H1 (cell line): ENCODE results near the gene AFF4. TPM values are rescaled to one million over a fixed set of nuclear protein-coding genes. Genes with fewer than 3 reads are reported as not detected.

Experiments used
- CTCF ChIA-PET: fragments of 300-600 bp; sonication (Branson Sonifier 250); formaldehyde crosslinking; loops from one replicate; lab custom pipeline; 2021; ENCODE audit not compliant: partially characterized antibody; lab: Charles Lee
- POLR2A ChIA-PET: fragments of 300-600 bp; sonication (Branson Sonifier 250); formaldehyde crosslinking; loops from one replicate; lab custom pipeline; 2021; ENCODE audit warnings: inconsistent platforms; ENCODE audit not compliant: partially characterized antibody; lab: Charles Lee
- DNase-seq, 2 experiments: peaks; one replicate each; pipeline versions ENCODE4 v3.0.0 to v3.0.0-alpha.2; 2010 to 2022; ENCODE audit warnings: low spot score in 2 of 2, low read depth in 1 of 2, mixed read lengths in 1 of 2
- FAIRE-seq: peaks from 2 replicates; lab custom pipeline; 2011; peaks lifted over from hg19 to GRCh38; lab: Jason Lieb, UNC
- H2AFZ ChIP-seq: 2 replicates; pipeline ENCODE4 v1.8.1; 2012; ENCODE audit warnings: low read length, inconsistent platforms
- H2AK5ac ChIP-seq: 2 replicates; pipeline ENCODE4 v1.6.1; 2013; ENCODE audit warnings: low read depth, low read length
- H2BK120ac ChIP-seq: replicated peaks from 2 replicates; pipeline ENCODE3; 2013; ENCODE audit warnings: low read depth, low read length, inconsistent platforms
- H2BK12ac ChIP-seq: 2 replicates; pipeline ENCODE4 v1.6.1; 2013; ENCODE audit warnings: low read depth, low read length
- H2BK15ac ChIP-seq: 2 replicates; pipeline ENCODE4 v1.6.1; 2013; ENCODE audit warnings: low read length
- H2BK20ac ChIP-seq: 2 replicates; pipeline ENCODE4 v1.6.1; 2013; ENCODE audit warnings: low read length
- H2BK5ac ChIP-seq: 2 replicates; pipeline ENCODE4 v1.6.1; 2013; ENCODE audit warnings: low read depth, low read length
- H3K14ac ChIP-seq: 2 replicates; pipeline ENCODE4 v1.6.1; 2013; ENCODE audit warnings: inconsistent platforms; ENCODE audit not compliant: insufficient read length
- H3K18ac ChIP-seq: 2 replicates; pipeline ENCODE4 v1.6.1; 2013; ENCODE audit warnings: low read length; ENCODE audit errors: extremely low read depth
- H3K23ac ChIP-seq: 2 replicates; pipeline ENCODE4 v1.6.1; 2013; ENCODE audit warnings: inconsistent platforms; ENCODE audit not compliant: insufficient read length
- H3K23me2 ChIP-seq: 2 replicates; pipeline ENCODE4 v1.6.1; 2013; ENCODE audit warnings: low read depth, low read length
- H3K27ac ChIP-seq: 2 replicates; pipeline ENCODE4 v1.6.1; 2011; ENCODE audit warnings: low read depth, low read length, inconsistent platforms
- H3K27me3 ChIP-seq, 4 experiments: replicated peaks in 1 of 4; 1 replicate in 1 of 4; 2 replicates in 3 of 4; pipeline versions ENCODE4 v1.6.1 to v1.8.1; 2011 to 2013; ENCODE audit warnings: low read length in 3 of 4, mild to moderate bottlenecking in 3 of 4, inconsistent platforms in 2 of 4, mixed read lengths in 2 of 4, moderate library complexity in 1 of 4; ENCODE audit not compliant: control insufficient read depth in 3 of 4, insufficient read depth in 3 of 4; ENCODE audit errors: extremely low read depth in 1 of 4
- H3K36me3 ChIP-seq, 4 experiments: 2 replicates each; pipeline versions ENCODE4 v1.6.1 to v1.8.1; 2011 to 2013; ENCODE audit warnings: mild to moderate bottlenecking in 4 of 4, low read length in 3 of 4, moderate library complexity in 2 of 4, control low read depth in 1 of 4, inconsistent platforms in 1 of 4; ENCODE audit not compliant: insufficient read depth in 4 of 4, control insufficient read depth in 2 of 4
- H3K4ac ChIP-seq: replicated peaks from 2 replicates; pipeline ENCODE3; 2013; ENCODE audit warnings: low read length, low read depth, mixed read lengths, inconsistent platforms; ENCODE audit not compliant: insufficient read length
- H3K4me1 ChIP-seq, 4 experiments: replicated peaks in 1 of 4; 1 replicate in 1 of 4; 2 replicates in 3 of 4; pipeline versions ENCODE4 v1.6.1 to v1.8.1; 2011 to 2013; ENCODE audit warnings: low read length in 3 of 4, inconsistent platforms in 2 of 4, mixed read lengths in 1 of 4; ENCODE audit not compliant: insufficient read depth in 4 of 4, control insufficient read depth in 3 of 4
- H3K4me2 ChIP-seq, 2 experiments: 2 replicates each; pipeline versions ENCODE4 v1.6.1 to v1.8.1; 2011 to 2013; ENCODE audit warnings: low read depth in 2 of 2, low read length in 2 of 2, control low read depth in 1 of 2, inconsistent platforms in 1 of 2, mild to moderate bottlenecking in 1 of 2; ENCODE audit not compliant: insufficient read depth in 1 of 2
- H3K4me3 ChIP-seq, 4 experiments: fragments of 200-600, 300-600 bp in 1 of 4; sonication (generic), shearing (Covaris generic), sonication (Bioruptor Twin) in 1 of 4; 2 replicates each; pipeline versions ENCODE4 v1.5.1 to v1.8.1; 2011 to 2016; ENCODE audit warnings: low read length in 4 of 4, low read depth in 3 of 4, control low read depth in 2 of 4, inconsistent platforms in 2 of 4, mild to moderate bottlenecking in 2 of 4, mixed read lengths in 1 of 4, moderate library complexity in 1 of 4; ENCODE audit not compliant: insufficient read depth in 2 of 4; ENCODE audit errors: extremely low read depth in 1 of 4
- H3K56ac ChIP-seq: replicated peaks from 2 replicates; pipeline ENCODE3; 2013; ENCODE audit warnings: low read depth, mild to moderate bottlenecking, mixed read lengths, low read length, inconsistent platforms; ENCODE audit not compliant: insufficient read length
- H3K79me1 ChIP-seq: 2 replicates; pipeline ENCODE4 v1.6.1; 2013; ENCODE audit warnings: low read depth, low read length, control low read depth
- H3K79me2 ChIP-seq, 2 experiments: 2 replicates each; pipeline versions ENCODE4 v1.6.1 to v1.8.1; 2012 to 2013; ENCODE audit warnings: low read length in 2 of 2, mild to moderate bottlenecking in 2 of 2, inconsistent platforms in 1 of 2; ENCODE audit not compliant: insufficient read depth in 2 of 2, control insufficient read depth in 1 of 2
- H3K9ac ChIP-seq, 4 experiments: replicated peaks in 1 of 4; 1 replicate in 1 of 4; 2 replicates in 3 of 4; pipeline versions ENCODE4 v1.6.1 to v1.8.1; 2011 to 2013; ENCODE audit warnings: low read depth in 3 of 4, low read length in 3 of 4, control low read depth in 2 of 4, mild to moderate bottlenecking in 2 of 4, moderate library complexity in 2 of 4, inconsistent platforms in 1 of 4; ENCODE audit errors: extremely low read depth in 1 of 4
- H3K9me3 ChIP-seq, 2 experiments: 2 replicates each; pipeline versions ENCODE4 v1.6.1 to v1.8.1; 2012 to 2013; ENCODE audit warnings: mild to moderate bottlenecking in 2 of 2, moderate library complexity in 2 of 2, control low read depth in 1 of 2, inconsistent platforms in 1 of 2, low read depth in 1 of 2, low read length in 1 of 2, mixed read lengths in 1 of 2; ENCODE audit not compliant: insufficient read depth in 2 of 2
- H4K20me1 ChIP-seq, 2 experiments: replicated peaks in 1 of 2; 2 replicates each; pipeline versions ENCODE3 to v1.8.1; 2011 to 2013; ENCODE audit warnings: inconsistent platforms in 2 of 2, low read length in 2 of 2, mild to moderate bottlenecking in 1 of 2; ENCODE audit not compliant: insufficient read depth in 2 of 2, control insufficient read depth in 1 of 2
- H4K5ac ChIP-seq: 2 replicates; pipeline ENCODE4 v1.6.1; 2013; ENCODE audit warnings: low read length, low read depth, mixed read lengths, inconsistent platforms; ENCODE audit not compliant: insufficient read length
- H4K8ac ChIP-seq: 2 replicates; pipeline ENCODE4 v1.8.0; 2013; ENCODE audit warnings: mild to moderate bottlenecking, moderate library complexity, low read length, inconsistent platforms; ENCODE audit not compliant: insufficient read depth; ENCODE audit errors: extremely low read depth
- H4K91ac ChIP-seq: replicated peaks from 2 replicates; pipeline ENCODE3; 2013; ENCODE audit warnings: low read length, mixed read lengths, inconsistent platforms; ENCODE audit not compliant: insufficient read length
- BCL11A ChIP-seq, 2 experiments: IDR thresholded peaks; one replicate each; pipeline ENCODE4 v1.6.1; 2011; ENCODE audit warnings: low read depth in 2 of 2, low read length in 2 of 2, mild to moderate bottlenecking in 2 of 2
- CREB1 ChIP-seq: IDR thresholded peaks from 2 replicates; pipeline ENCODE4 v1.6.1; 2012; ENCODE audit warnings: inconsistent platforms
- CTBP2 ChIP-seq: IDR thresholded peaks from 2 replicates; pipeline ENCODE4 v1.7.0; 2011; ENCODE audit warnings: borderline replicate concordance, mild to moderate bottlenecking, moderate library complexity, mixed read lengths, low read length; ENCODE audit not compliant: insufficient read depth, insufficient read length
- EP300 ChIP-seq, 2 experiments: IDR thresholded peaks; 1 replicate in 1 of 2; 2 replicates in 1 of 2; pipeline ENCODE4 v1.6.1; 2011 to 2012; ENCODE audit warnings: low read depth in 2 of 2, low read length in 2 of 2, mild to moderate bottlenecking in 2 of 2, borderline replicate concordance in 1 of 2, inconsistent platforms in 1 of 2, moderate library complexity in 1 of 2
- HDAC2 ChIP-seq, 2 experiments: fragments of 300-600 bp in 1 of 2; sonication (generic) in 1 of 2; IDR thresholded peaks; 2 replicates each; pipeline ENCODE4 v1.6.1; 2011 to 2012; ENCODE audit warnings: low read depth in 2 of 2, low read length in 2 of 2, mild to moderate bottlenecking in 2 of 2, moderate library complexity in 2 of 2, borderline replicate concordance in 1 of 2, inconsistent platforms in 1 of 2
- JUND ChIP-seq: IDR thresholded peaks from 2 replicates; pipeline ENCODE4 v1.6.1; 2011; ENCODE audit warnings: mild to moderate bottlenecking, improper control_type of control experiment, low read length
- POLR2AphosphoS5 ChIP-seq: IDR thresholded peaks from 2 replicates; pipeline ENCODE4 v1.6.1; 2011; ENCODE audit warnings: low read depth, low read length
- RXRA ChIP-seq: IDR thresholded peaks from 2 replicates; pipeline ENCODE4 v1.6.1; 2011; ENCODE audit warnings: low read depth, mild to moderate bottlenecking, low read length, moderate library complexity; ENCODE audit not compliant: insufficient read depth
- SAP30 ChIP-seq: fragments of 300-600 bp; sonication (generic); IDR thresholded peaks from 2 replicates; pipeline ENCODE4 v1.7.1; 2012; ENCODE audit warnings: low read length, moderate library complexity, mild to moderate bottlenecking, inconsistent platforms; ENCODE audit not compliant: insufficient read depth, insufficient replicate concordance
- TAF7 ChIP-seq: optimal IDR thresholded peaks from 2 replicates; pipeline ENCODE3; 2011; ENCODE audit warnings: low read depth, mild to moderate bottlenecking, inconsistent platforms, low read length, moderate library complexity, borderline replicate concordance
- WGBS, 2 experiments: shearing (Covaris generic) in 1 of 2; methylation state at CpG; one replicate each; pipeline versions ENCODE4 v1.1.6 to v1.1.7; 2013 to 2015; ENCODE audit warnings: low lambda C conversion rate in 2 of 2, mixed read lengths in 2 of 2, inconsistent platforms in 1 of 2, low coverage in 1 of 2, missing lambda C conversion rate in 1 of 2; ENCODE audit not compliant: insufficient replicate concordance in 2 of 2, insufficient coverage in 1 of 2, insufficient read length in 1 of 2; ENCODE audit errors: extremely low coverage in 1 of 2, missing lambda C conversion rate in 1 of 2; 5-methylcytosine and 5-hydroxymethylcytosine counted together
- polyA plus RNA-seq, 7 experiments: library from polyadenylated mRNA; depleted of rRNA in 3 of 7; stranded (reverse) in 5 of 7; unstranded in 2 of 7; fragments of >200 nt in 5 of 7; fragments of 200-250 nt in 2 of 7; gene quantifications; 1 replicate in 5 of 7; 2 replicates in 1 of 7; 4 replicates in 1 of 7; pipeline versions ENCODE4 v1.2.1 to v1.2.3, GENCODE V29; 2011 to 2013; ENCODE audit warnings: missing spikeins in 2 of 7, mixed read lengths in 2 of 7
- total RNA-seq: library from RNA; stranded (reverse); fragmentation: NEBNext Ultra II Directional; extraction: Animal tissue kit (Norgen Biotek cat#: 25700); gene quantifications from 2 replicates; pipeline ENCODE4 v1.2.1, GENCODE V29; 2021
- TF ChIP-seq, protein P1 (sequence below): IDR thresholded peaks from 2 replicates; pipeline ENCODE4 v1.6.1; 2011; ENCODE audit warnings: low read length, improper control_type of control experiment

The AFF4 gene
- total and polyA plus RNA-seq, 2 of the 8 experiments (the other 6 are each of a cell fraction or from before 2014, with no cell fraction given), result 12.0 to 61.4 TPM

DNA sequence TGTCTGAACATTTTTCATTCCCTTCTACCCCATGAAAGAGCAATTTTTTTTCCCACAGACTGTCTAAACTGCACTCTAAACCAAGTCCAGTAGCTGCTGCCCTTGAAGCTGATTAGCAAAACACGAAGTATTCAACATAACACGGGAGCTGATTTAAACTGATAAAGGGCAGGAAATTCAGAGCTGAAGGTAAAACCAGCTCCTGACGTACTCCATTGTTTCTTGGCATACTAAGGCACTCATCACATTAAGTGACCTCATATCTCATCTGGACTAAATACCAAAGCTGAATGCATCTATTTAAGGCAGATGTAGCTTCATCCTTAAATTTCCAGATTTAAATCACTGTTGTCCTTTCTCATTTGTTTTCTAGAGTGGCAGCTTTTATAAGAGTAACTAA, 109.1 kb downstream of the AFF4 start:
- Histone ChIP-seq H4K5ac (no peak overlapping the region), H2BK5ac (no peak overlapping the region), H2BK15ac (no peak overlapping the region), H3K27me3 (no peaks in the 10 kb centered on the region), H3K4me2 (peak overlapping the region in 1 of 2 experiments; percentile 16; a peak in 1 of 4 replicates), H3K4me3 (no peak overlapping the region), H3K23me2 (no peaks in the 10 kb centered on the region), H2AFZ (peak overlapping the region; percentile 92; the same call in 1 of the 2 replicates), H3K27ac (no peak overlapping the region), H3K9ac (no peak overlapping the region), H3K18ac (no peak overlapping the region), H3K9me3 (no peaks in the 10 kb centered on the region), H3K4me1 (peaks cover 0 to 1% (median 0%) of the 10 kb centered on the region in 4 experiments; a peak in 1 of 7 replicates), H4K91ac (no peak overlapping the region), H3K79me1 (no peaks in the 10 kb centered on the region), H2BK120ac (no peak overlapping the region), H3K36me3 (no peaks in the 10 kb centered on the region), H3K14ac (no peak overlapping the region), H2BK20ac (no peak overlapping the region), H2BK12ac (no peak overlapping the region), H3K23ac (no peak overlapping the region), H4K8ac (no peak overlapping the region), H4K20me1 (no peaks in the 10 kb centered on the region), H3K79me2 (no peaks in the 10 kb centered on the region), H2AK5ac (no peak overlapping the region), H3K56ac (no peak overlapping the region), H3K4ac (no peak overlapping the region)
- POLR2A ChIA-PET, result interaction anchor here (0.9 to 1.6 kb wide), 5 partner anchors 9 to 31 kb away, joined by 3 to 4 read pairs (median 3); partner anchors contain the start of genes GDF9 and UQCRQ
- DNase-seq (no peak), FAIRE-seq (no peak)
- 37% methylated on average over 3 of the region's 3 CpGs; no CpG with 5 or more reads in 1 of the 2 experiments for WGBS, 2 experiments
- CTCF ChIA-PET, result interaction anchor here (0.6 to 32.2 kb wide), 5 partner anchors 11 to 1671 kb away, joined by 3 to 465 read pairs (median 5); partner anchors contain the start of genes GDF9, SHROOM1 and UQCRQ
- TF ChIP-seq CREB1 (no peak), EP300 (IDR thresholded peaks at IDR 0.05; ENCODE audit: borderline replicate concordance in 1 of 2, low read depth in 2 of 2, low read length in 2 of 2) (no peak), TAF7 (no peak), HDAC2 (IDR thresholded peaks at IDR 0.05; ENCODE audit: borderline replicate concordance in 1 of 2, low read depth in 2 of 2, low read length in 2 of 2) (no peak), JUND (no peak), POLR2AphosphoS5 (no peak), CTBP2 (no peak), SAP30 (no peak), BCL11A (IDR thresholded peaks at IDR 0.05; ENCODE audit: low read depth in 2 of 2, low read length in 2 of 2) (no peak), RXRA (no peak)
- TF ChIP-seq, protein P1, sequence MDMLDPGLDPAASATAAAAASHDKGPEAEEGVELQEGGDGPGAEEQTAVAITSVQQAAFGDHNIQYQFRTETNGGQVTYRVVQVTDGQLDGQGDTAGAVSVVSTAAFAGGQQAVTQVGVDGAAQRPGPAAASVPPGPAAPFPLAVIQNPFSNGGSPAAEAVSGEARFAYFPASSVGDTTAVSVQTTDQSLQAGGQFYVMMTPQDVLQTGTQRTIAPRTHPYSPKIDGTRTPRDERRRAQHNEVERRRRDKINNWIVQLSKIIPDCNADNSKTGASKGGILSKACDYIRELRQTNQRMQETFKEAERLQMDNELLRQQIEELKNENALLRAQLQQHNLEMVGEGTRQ, result no peak
